AG09309 (cell line): ENCODE results near the gene PLLP.

Experiments
- DNase-seq: peaks from one replicate; pipeline ENCODE4 v3.0.0-alpha.2; 2010; ENCODE audit warnings: low read depth
- H3K4me3 ChIP-seq: 2 replicates; pipeline ENCODE4 v1.5.1; 2011; ENCODE audit warnings: mild to moderate bottlenecking, low read depth, low read length, moderate library complexity; ENCODE audit not compliant: control insufficient read depth
- CTCF ChIP-seq: IDR thresholded peaks from 2 replicates; pipeline ENCODE4 v1.5.1; 2011; ENCODE audit warnings: mild to moderate bottlenecking, low read depth, low read length, inconsistent platforms; ENCODE audit not compliant: insufficient read depth, control insufficient read depth; ENCODE audit errors: missing control alignments

Gene PLLP

GRCh38 chr16:57229079-57229478 lies 55.4 kb downstream of the PLLP start:
- DNase-seq, result no peak
- no peak for TF ChIP-seq CTCF
- no peak overlapping the region for H3K4me3 ChIP-seq

- DNase-seq, result no peak
- no peak for TF ChIP-seq CTCF
- no peak overlapping the region for H3K4me3 ChIP-seq
These were observed 57.5 kb downstream of the PLLP start for GRCh38 chr16:57226701-57227621.

GRCh38 chr16:57225978-57226377 lies 58.5 kb downstream of the PLLP start:
- no peak overlapping the region for H3K4me3 ChIP-seq
- no peak for TF ChIP-seq CTCF

GRCh38 chr16:57224651-57225335 lies 59.7 kb downstream of the PLLP start:
- H3K4me3 ChIP-seq, result no peak overlapping the region

More at GRCh38 chr16:57225978-57226377, 58.5 kb downstream of the PLLP start:
- DNase-seq, result no peak

GRCh38 chr16:57223057-57223456 lies 61.4 kb downstream of the PLLP start:
- no peak for DNase-seq

More at GRCh38 chr16:57224651-57225335, 59.7 kb downstream of the PLLP start:
- no peak for TF ChIP-seq CTCF
- no peak for DNase-seq

More at GRCh38 chr16:57223057-57223456, 61.4 kb downstream of the PLLP start:
- no peak for TF ChIP-seq CTCF
- no peak overlapping the region for H3K4me3 ChIP-seq
